Neural cell (in vitro differentiated cells): ENCODE measurements around the gene MEF2D.

ENCODE experiments used
- EP300 ChIP-seq: fragments of 450-650 bp; conservative IDR thresholded peaks from 2 replicates; pipeline ENCODE4 v1.6.1; 2014; ENCODE audit warnings: antibody characterized with exemption, mild to moderate bottlenecking, moderate library complexity; ENCODE audit not compliant: poor library complexity, severe bottlenecking
- EZH2 ChIP-seq: fragments of 200-600, 300-800 bp; shearing (Covaris generic), sonication (generic); IDR thresholded peaks from 2 replicates; pipeline ENCODE4 v1.6.1; 2014; ENCODE audit warnings: antibody characterized with exemption, low read length, borderline replicate concordance, mild to moderate bottlenecking; ENCODE audit not compliant: insufficient read depth, poor library complexity, severe bottlenecking
- MXI1 ChIP-seq: fragments of 450-650 bp; conservative IDR thresholded peaks from 2 replicates; pipeline ENCODE4 v1.6.1; 2014; ENCODE audit warnings: antibody characterized with exemption, mild to moderate bottlenecking; ENCODE audit not compliant: poor library complexity, severe bottlenecking
- POLR2AphosphoS5 ChIP-seq: IDR thresholded peaks from 2 replicates; pipeline ENCODE4 v1.6.1; 2012
- RAD21 ChIP-seq: fragments of 450-650 bp; conservative IDR thresholded peaks from 2 replicates; pipeline ENCODE4 v1.6.1; 2014; ENCODE audit warnings: antibody characterized with exemption, mild to moderate bottlenecking, moderate library complexity
- TAF1 ChIP-seq: IDR thresholded peaks from 2 replicates; pipeline ENCODE4 v1.6.1; 2012; ENCODE audit warnings: low read depth
- TF ChIP-seq, protein P1 (sequence below): fragments of 450-650 bp; IDR thresholded peaks from 2 replicates; pipeline ENCODE4 v1.5.1; 2014; ENCODE audit warnings: antibody characterized with exemption, mild to moderate bottlenecking, moderate library complexity; ENCODE audit not compliant: poor library complexity, severe bottlenecking
- TF ChIP-seq, protein P2 (sequence below): IDR thresholded peaks from 2 replicates; pipeline ENCODE4 v1.6.1; 2012; ENCODE audit warnings: borderline replicate concordance

DNA sequence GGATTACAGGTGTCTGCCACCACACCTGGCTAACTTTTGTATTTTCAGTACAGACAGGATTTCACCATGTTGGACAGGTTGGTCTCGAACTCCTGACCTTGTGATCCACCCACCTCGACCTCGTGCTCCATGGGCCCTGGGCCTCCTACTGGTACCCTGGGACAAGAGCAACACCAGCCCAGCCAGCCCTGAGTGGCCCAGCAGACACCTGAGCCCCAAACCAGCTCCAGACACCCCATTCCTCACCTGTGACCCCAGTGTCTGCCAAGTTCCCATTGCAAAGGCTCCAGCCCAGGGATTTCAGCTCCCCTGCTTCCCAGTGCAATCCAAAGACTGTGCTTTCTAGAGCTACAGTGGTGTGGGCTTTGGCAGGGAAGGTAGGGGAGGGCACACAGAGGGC, 14.6 kb downstream of the MEF2D start:
- TF ChIP-seq EZH2 (no peak), POLR2AphosphoS5 (no peak), EP300 (no peak), RAD21 (no peak), TAF1 (no peak), MXI1 (no peak)
- TF ChIP-seq, protein P1, sequence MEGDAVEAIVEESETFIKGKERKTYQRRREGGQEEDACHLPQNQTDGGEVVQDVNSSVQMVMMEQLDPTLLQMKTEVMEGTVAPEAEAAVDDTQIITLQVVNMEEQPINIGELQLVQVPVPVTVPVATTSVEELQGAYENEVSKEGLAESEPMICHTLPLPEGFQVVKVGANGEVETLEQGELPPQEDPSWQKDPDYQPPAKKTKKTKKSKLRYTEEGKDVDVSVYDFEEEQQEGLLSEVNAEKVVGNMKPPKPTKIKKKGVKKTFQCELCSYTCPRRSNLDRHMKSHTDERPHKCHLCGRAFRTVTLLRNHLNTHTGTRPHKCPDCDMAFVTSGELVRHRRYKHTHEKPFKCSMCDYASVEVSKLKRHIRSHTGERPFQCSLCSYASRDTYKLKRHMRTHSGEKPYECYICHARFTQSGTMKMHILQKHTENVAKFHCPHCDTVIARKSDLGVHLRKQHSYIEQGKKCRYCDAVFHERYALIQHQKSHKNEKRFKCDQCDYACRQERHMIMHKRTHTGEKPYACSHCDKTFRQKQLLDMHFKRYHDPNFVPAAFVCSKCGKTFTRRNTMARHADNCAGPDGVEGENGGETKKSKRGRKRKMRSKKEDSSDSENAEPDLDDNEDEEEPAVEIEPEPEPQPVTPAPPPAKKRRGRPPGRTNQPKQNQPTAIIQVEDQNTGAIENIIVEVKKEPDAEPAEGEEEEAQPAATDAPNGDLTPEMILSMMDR = no peak
- TF ChIP-seq, protein P2, sequence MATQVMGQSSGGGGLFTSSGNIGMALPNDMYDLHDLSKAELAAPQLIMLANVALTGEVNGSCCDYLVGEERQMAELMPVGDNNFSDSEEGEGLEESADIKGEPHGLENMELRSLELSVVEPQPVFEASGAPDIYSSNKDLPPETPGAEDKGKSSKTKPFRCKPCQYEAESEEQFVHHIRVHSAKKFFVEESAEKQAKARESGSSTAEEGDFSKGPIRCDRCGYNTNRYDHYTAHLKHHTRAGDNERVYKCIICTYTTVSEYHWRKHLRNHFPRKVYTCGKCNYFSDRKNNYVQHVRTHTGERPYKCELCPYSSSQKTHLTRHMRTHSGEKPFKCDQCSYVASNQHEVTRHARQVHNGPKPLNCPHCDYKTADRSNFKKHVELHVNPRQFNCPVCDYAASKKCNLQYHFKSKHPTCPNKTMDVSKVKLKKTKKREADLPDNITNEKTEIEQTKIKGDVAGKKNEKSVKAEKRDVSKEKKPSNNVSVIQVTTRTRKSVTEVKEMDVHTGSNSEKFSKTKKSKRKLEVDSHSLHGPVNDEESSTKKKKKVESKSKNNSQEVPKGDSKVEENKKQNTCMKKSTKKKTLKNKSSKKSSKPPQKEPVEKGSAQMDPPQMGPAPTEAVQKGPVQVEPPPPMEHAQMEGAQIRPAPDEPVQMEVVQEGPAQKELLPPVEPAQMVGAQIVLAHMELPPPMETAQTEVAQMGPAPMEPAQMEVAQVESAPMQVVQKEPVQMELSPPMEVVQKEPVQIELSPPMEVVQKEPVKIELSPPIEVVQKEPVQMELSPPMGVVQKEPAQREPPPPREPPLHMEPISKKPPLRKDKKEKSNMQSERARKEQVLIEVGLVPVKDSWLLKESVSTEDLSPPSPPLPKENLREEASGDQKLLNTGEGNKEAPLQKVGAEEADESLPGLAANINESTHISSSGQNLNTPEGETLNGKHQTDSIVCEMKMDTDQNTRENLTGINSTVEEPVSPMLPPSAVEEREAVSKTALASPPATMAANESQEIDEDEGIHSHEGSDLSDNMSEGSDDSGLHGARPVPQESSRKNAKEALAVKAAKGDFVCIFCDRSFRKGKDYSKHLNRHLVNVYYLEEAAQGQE = no peak
